SK-N-DZ (cell line): ENCODE data around the gene RIMS3.

Experiments used
- DNase-seq: peaks from one replicate; pipeline ENCODE4 v3.0.0-alpha.2; 2015; ENCODE audit warnings: low spot score

RIMS3 gene

DNA sequence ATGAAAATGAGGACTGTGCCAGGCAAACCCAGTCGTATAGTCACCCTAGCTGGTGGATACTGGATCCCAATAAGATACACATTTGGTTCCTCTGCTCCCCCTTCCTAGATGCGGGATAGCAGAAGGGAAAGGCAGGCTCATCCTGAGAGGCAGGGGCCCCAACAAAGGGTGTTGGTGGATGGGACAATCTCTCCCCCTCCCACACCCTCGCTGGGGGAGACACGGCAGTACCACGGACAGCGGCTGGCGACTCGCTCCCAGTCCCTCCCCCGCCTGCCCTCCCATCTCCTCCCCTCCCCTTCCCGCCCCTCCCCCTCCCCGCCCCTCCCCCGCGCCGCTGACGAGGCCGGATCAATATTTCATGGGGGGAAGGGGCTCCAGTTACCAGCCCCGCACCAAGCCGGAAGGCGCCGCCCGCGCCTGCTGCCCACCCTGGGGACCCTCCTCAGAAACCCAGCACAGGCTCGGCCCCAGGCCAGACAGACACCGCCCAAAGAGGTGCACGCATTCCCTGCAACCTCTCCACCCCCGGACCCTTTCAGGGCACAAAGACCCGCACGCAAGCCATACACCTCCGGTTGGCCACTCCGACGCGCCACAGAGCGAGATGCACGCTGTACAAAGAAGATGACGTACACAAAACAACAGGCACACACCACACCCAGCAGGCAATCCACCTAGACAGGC lies 11.5 kb downstream of the RIMS3 start:
- peak; percentile 58 for DNase-seq

DNA sequence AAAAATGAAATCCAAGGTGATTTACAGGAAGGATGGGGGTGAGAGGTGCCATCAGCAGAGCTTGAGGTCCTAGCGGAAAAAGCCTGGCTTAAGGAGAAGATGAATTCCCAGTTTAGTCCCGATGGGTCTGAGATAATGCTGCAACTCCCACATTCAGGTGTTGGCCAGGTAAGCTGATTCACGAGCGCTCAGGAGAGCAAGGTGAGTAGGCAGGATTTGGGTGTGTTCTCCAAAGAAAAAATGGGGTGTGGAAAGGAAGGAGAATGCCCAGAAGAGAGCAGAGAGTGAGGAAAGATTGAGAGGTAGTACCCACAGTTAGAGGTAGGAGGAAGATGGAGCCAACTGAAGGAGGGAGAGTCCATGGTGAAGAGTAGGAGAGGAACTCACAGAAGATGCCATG lies 12.5 kb downstream of the RIMS3 start:
- no peak for DNase-seq

DNA sequence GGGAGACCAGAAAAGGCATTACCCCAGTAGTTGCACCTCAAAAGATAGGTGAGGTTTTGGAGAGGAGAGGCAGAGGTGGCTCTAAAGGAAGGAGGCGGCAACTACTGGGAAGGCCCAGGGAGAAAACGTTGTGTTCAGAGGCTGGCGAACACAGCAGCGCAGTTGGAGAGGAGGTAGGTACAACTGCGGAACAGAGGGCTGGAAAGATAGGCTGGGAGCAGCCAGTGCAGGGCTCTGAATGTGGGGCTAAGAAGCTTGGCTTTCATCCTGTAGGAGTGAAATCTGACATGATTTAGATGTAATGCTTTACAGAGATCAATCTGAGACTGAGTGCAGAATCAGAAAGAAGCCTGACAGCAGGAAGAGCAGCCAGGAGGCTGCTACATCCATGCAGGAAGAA lies 13.0 kb downstream of the RIMS3 start:
- DNase-seq, result no peak

GRCh38 chr1:40651138-40651857 lies 14.2 kb downstream of the RIMS3 start:
- no peak for DNase-seq

- DNase-seq, result peak; percentile 22
Measured at GRCh38 chr1:40650075-40650474, 15.4 kb downstream of the RIMS3 start.

GRCh38 chr1:40649592-40649930 lies 15.9 kb downstream of the RIMS3 start:
- no peak for DNase-seq

GRCh38 chr1:40648928-40649591 lies 16.4 kb downstream of the RIMS3 start:
- DNase-seq, result no peak

GRCh38 chr1:40648200-40648599 lies 17.3 kb downstream of the RIMS3 start:
- DNase-seq, result no peak

DNA sequence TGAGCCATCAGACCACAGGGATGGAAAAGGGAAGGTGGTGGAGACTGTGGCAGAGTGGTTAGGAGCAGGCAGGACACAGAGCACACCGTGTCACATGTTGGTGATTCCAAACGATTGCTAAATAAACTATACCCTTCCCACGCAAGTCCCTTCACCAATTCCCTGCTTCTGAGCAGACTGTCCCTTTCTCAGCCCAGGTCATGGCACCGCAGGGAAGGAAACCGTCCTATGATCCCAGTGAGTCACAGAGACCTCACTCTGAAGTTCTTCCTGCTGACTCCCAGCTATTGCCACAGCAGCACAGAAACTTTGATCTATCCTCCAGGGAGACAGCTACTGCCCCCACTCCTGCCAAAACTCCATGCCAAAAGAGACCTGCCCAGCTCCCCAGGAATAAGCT lies 19.2 kb downstream of the RIMS3 start:
- no peak for DNase-seq

- no peak for DNase-seq
Measured at GRCh38 chr1:40645118-40645680, 20.3 kb downstream of the RIMS3 start.

DNA sequence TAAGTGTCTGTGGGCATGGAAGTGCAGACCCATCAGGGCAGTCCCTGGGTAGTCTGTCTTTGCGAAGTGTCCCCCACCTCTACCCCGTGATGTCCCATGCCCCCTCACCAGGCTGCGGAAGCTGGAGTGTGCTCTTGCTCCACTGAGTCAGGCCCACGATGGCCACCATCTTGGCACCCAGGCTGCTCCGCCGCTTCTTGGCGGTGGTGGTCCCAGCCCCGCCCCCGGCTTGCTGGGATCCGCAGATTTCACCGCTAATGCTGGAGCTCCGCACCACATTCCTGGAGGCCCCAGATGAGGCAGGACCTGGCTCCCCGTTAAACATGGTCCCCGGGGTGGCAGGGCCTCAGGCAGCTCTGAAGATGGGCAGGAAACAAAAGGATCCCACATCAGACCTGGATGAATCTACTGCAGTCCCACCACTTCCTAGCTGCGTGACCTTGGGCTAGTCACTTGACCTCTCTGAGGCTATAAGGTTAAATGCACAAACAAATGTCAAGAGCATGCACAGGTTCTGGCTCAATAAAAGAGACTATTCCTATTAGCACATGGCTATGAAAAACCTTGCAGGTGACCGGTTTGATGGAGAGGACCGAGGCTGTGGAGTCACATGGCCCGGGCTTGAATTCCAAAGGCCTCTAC lies 23.8 kb downstream of the RIMS3 start:
- DNase-seq, result no peak

DNA sequence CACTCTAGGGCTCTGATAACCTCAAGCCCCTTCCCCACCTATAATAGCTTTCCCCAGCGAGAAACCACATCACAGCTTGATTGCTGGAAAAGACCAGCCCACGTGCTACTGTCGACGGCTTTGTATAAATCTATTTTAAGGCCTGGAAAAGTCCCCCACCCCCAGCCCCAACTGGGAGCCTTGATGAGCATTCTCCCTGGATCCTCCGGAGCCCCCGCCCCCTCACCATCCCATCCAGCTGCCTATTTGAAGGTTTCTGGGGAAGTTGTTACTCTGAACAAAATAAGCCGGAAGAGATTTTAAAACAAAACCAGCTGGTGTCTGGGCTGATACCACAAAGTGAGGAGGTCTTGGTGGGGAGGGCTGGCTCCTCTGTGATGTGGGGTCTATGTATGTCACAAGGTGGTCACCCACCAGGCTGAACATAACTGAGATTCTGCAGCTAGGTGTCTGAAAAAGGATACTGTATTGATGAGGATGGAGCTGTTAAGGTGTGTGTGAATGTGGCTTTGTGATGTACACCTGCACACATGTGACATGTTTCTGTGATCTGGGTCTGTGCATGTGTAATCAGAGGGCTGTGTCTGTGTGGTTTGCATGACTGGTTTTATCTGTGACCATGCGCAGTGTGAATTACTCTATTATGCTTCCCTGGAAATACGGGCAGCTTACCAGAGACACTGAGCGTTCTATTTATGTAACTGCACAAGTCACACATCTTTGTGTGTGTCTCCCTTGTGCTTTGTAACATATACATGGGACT lies 25.0 kb downstream of the RIMS3 start:
- DNase-seq, result no peak

- DNase-seq, result no peak
Measured at GRCh38 chr1:40638097-40639036, 27.1 kb downstream of the RIMS3 start.

DNA sequence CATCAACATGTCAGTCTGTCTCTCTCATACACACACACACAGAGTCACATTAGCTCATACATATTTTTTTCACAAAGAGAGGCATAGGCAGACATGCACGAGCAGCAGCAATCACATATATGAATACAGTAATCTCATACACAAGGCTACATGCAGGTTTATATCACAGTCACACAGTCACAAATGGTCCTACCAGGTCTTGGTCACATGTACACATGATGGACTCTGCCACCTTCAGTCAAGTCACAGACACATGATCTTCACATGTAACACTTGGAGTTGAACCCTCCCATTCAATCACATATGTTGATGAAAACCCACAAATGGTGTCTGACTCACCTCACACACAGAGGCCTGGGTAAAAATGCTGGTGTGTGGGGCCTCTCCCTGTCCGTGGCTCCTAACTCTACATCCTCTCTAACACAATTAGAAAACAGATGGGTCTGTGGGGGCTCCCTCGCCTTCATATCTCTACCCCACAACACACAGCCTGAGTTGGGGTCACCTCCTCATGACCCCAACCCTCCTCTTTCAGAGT lies 27.9 kb downstream of the RIMS3 start:
- DNase-seq, result no peak

DNA sequence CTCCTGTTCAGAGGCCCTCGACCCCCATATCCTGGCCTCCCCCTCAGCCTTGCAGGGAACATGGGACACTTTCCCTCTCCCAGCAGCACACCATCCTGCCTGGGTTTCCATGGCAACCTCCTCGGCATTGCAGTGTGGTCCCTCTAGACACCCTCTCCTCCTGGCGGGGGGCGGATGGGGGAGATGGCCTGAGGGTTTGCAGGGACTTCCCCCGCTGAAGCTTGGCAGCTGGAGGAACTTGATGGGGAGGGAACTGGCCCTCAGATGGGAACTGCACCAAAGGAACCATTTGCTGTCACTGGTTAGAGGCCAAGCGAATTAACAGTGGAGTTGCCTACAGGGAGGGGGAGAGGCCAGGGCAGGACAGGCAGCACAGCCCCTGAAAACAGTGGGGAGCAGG lies 28.7 kb downstream of the RIMS3 start:
- no peak for DNase-seq

DNA sequence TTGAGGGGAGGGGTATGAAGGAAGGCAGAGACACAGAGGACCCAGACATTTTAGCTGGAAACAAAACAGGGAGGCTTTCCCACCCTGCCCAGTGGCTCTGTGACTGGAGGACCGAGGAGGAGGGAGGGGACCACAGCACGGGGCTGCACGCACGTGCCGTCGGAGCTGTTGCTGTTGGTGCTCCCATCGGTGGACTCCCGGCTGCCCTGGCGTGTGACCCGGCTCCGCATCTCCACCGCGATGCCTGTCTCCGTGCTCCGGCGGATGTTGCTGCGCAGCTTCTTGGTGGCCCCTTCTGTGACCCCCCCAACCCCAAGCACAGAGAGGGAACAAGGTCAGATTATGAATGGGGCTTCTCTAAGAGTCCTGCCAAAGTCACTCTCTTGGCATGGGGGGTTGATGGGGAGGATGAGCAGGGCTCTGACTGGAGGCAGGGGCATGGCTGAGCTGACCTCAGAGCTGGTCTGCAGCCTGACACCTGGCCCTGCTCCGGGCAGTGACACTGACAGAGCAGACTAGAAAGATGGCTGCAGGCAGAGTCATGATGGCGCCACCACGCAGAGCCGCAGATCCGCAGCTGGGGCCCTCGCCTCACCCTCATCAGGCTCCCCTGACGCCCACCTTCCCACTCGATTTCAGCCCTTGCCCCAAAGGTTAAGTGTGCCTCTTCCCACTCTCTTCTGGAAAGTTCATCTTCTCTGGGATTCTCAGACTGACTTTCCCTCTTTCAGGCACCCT lies 29.6 kb downstream of the RIMS3 start:
- no peak for DNase-seq

- DNase-seq, result no peak
Measured at GRCh38 chr1:40634901-40635655, 30.4 kb downstream of the RIMS3 start.

GRCh38 chr1:40633931-40634376 lies 31.5 kb downstream of the RIMS3 start:
- DNase-seq, result no peak
